ENCODE results near the gene HSD17B4.

DNA sequence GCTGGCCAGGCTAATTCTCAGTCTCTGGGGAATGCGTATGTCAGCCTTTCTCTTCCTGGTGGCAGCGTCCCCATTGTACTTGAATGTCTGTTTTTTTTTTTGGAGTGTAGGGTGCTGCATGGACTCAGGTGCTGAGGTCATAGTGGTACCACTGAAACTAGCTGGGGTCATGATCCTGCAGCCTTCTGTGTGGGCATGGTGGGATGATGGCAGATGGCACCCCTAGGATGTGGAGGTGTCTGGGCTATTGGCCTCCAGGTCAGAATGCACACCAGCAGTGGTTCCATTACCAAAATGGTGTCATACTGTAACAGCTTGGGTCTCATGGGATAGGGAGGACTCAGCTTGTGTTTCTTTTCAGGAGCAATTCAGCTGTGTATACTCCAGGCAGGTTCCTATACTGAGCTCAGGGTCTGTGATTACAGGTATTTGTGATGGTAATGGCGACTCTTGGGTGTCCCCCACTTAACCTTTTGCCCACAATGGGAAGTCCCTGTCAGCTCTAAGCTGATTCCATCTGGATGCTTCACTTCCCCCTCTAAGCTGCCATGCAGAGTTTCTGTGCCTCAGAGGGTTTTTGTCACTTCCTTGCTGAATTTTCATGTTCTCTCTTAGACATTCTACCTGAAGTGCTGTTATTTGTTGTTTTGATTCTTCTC is 17.9 kb downstream of the HSD17B4 start:
- TF ChIP-seq, protein P1, sequence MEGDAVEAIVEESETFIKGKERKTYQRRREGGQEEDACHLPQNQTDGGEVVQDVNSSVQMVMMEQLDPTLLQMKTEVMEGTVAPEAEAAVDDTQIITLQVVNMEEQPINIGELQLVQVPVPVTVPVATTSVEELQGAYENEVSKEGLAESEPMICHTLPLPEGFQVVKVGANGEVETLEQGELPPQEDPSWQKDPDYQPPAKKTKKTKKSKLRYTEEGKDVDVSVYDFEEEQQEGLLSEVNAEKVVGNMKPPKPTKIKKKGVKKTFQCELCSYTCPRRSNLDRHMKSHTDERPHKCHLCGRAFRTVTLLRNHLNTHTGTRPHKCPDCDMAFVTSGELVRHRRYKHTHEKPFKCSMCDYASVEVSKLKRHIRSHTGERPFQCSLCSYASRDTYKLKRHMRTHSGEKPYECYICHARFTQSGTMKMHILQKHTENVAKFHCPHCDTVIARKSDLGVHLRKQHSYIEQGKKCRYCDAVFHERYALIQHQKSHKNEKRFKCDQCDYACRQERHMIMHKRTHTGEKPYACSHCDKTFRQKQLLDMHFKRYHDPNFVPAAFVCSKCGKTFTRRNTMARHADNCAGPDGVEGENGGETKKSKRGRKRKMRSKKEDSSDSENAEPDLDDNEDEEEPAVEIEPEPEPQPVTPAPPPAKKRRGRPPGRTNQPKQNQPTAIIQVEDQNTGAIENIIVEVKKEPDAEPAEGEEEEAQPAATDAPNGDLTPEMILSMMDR (IDR thresholded peaks at IDR 0.05), result no peak
- no peak for TF ChIP-seq POLR2A (IDR thresholded peaks at IDR 0.05)

Data from adrenal gland (tissue), 5 donors.